Peyer's patch (tissue), 4 donors: ENCODE data around the gene LTB4R.

ENCODE experiments used
- POLR2A ChIP-seq, 2 donors: fragments of 450-650 bp; IDR thresholded peaks; one replicate each; pipeline ENCODE4 v1.5.1; 2017; ENCODE audit warnings: antibody characterized with exemption in 2 of 2, mild to moderate bottlenecking in 2 of 2, moderate library complexity in 2 of 2
- TF ChIP-seq, protein P1 (sequence below), 6 experiments: fragments of 450-650 bp in 4 of 6; fragments of 200-600 bp in 2 of 6; sonication (generic) in 1 of 6; IDR thresholded peaks; one replicate each; pipeline ENCODE4 v1.5.1; 2017 to 2019; ENCODE audit warnings: antibody characterized with exemption in 6 of 6, mild to moderate bottlenecking in 3 of 6, moderate library complexity in 1 of 6

DNA sequence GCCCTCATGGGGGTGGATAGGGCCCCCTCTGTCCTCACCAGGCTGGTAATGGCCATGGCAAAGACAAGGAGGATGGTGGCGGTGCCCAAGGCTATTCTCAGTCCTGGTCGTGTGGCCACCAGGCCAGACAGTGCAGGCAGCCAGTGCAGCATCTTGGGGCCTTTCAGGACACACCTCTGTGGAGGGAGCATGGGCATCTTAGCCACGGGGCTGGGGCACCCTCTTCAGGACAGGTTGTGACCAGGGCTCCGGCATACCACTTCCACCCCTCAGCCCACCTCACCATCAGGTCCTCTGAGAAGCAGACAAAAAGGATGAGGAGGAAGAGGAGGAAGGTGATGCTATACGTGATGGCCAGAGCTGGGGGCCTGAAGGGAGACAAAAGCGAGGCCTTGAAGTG lies 12.7 kb downstream of the LTB4R start:
- TF ChIP-seq, protein P1, sequence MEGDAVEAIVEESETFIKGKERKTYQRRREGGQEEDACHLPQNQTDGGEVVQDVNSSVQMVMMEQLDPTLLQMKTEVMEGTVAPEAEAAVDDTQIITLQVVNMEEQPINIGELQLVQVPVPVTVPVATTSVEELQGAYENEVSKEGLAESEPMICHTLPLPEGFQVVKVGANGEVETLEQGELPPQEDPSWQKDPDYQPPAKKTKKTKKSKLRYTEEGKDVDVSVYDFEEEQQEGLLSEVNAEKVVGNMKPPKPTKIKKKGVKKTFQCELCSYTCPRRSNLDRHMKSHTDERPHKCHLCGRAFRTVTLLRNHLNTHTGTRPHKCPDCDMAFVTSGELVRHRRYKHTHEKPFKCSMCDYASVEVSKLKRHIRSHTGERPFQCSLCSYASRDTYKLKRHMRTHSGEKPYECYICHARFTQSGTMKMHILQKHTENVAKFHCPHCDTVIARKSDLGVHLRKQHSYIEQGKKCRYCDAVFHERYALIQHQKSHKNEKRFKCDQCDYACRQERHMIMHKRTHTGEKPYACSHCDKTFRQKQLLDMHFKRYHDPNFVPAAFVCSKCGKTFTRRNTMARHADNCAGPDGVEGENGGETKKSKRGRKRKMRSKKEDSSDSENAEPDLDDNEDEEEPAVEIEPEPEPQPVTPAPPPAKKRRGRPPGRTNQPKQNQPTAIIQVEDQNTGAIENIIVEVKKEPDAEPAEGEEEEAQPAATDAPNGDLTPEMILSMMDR (IDR thresholded peaks at IDR 0.05) = no peak
- TF ChIP-seq POLR2A (IDR thresholded peaks at IDR 0.05) = no peak
